A673 (cell line): ENCODE measurements around the gene ARNT2. TPM values are rescaled to one million over a fixed set of nuclear protein-coding genes. Genes with fewer than 3 reads are reported as not detected.

ENCODE experiments used
- Bru-seq: library from RNA; stranded (reverse); fragments of 400-500 nt; gene quantifications from one replicate; lab custom pipeline; 2021; lab: Mats Ljungman, UMichigan
- BruChase-seq, 2 experiments: library from RNA; stranded (reverse); fragments of 400-500 nt; gene quantifications; one replicate each; lab custom pipeline; 2021; lab: Mats Ljungman, UMichigan
- BruUV-seq: library from RNA; stranded (reverse); fragments of 400-500 nt; replicated peaks from 2 replicates; lab custom pipeline; 2021; lab: Mats Ljungman, UMichigan
- CTCF ChIA-PET: fragments of 300-600 bp; sonication (Branson Sonifier 250); formaldehyde crosslinking; loops from one replicate; lab custom pipeline; 2022; ENCODE audit warnings: antibody characterized with exemption; lab: Charles Lee
- POLR2A ChIA-PET: fragments of 300-600 bp; sonication (Branson Sonifier 250); formaldehyde crosslinking; loops from one replicate; lab custom pipeline; 2022; ENCODE audit warnings: antibody characterized with exemption; ENCODE audit not compliant: low non-redundant PET; lab: Charles Lee
- DNase-seq: peaks from one replicate; pipeline ENCODE4 v3.0.0-alpha.2; 2015; ENCODE audit warnings: low spot score
- H3K27ac ChIP-seq: fragments of 200-600 bp; sonication (generic); 2 replicates; pipeline ENCODE4 v1.5.1; 2016; ENCODE audit warnings: mixed run types, low read depth, mild to moderate bottlenecking, mixed read lengths, antibody characterized with exemption, low read length; ENCODE audit not compliant: poor library complexity, severe bottlenecking
- H3K27me3 ChIP-seq: fragments of 200-600 bp; sonication (generic); replicated peaks from 2 replicates; pipeline ENCODE4 v1.6.1; 2017; ENCODE audit warnings: mixed run types, low read depth, mild to moderate bottlenecking, mixed read lengths, antibody characterized with exemption, low read length; ENCODE audit not compliant: insufficient read depth, poor library complexity
- H3K36me3 ChIP-seq: fragments of 200-600 bp; sonication (generic); 2 replicates; pipeline ENCODE4 v1.6.1; 2016; ENCODE audit warnings: mixed run types, mild to moderate bottlenecking, mixed read lengths, antibody characterized with exemption, low read length; ENCODE audit not compliant: insufficient read depth, poor library complexity, severe bottlenecking
- H3K4me1 ChIP-seq: fragments of 200-600 bp; sonication (generic); 2 replicates; pipeline ENCODE4 v1.6.1; 2017; ENCODE audit warnings: mixed run types, mild to moderate bottlenecking, mixed read lengths, antibody characterized with exemption, low read length; ENCODE audit not compliant: insufficient read depth, poor library complexity, severe bottlenecking
- H3K4me3 ChIP-seq: fragments of 200-600 bp; sonication (generic); 2 replicates; pipeline ENCODE4 v1.5.1; 2016; ENCODE audit warnings: low read depth, mixed run types, mild to moderate bottlenecking, mixed read lengths, low read length; ENCODE audit not compliant: poor library complexity, severe bottlenecking
- H3K9me3 ChIP-seq: fragments of 200-600 bp; sonication (generic); 2 replicates; pipeline ENCODE4 v1.6.1; 2016; ENCODE audit warnings: mixed run types, low read depth, mild to moderate bottlenecking, mixed read lengths, antibody characterized with exemption, low read length; ENCODE audit not compliant: poor library complexity, severe bottlenecking
- EZH2 ChIP-seq: fragments of 200-600 bp; sonication (generic); IDR thresholded peaks from 2 replicates; pipeline ENCODE4 v1.6.1; 2017; ENCODE audit warnings: borderline replicate concordance, low read depth, mild to moderate bottlenecking, mixed read lengths, antibody characterized with exemption, low read length; ENCODE audit not compliant: poor library complexity, severe bottlenecking
- intact Hi-C: fragments of 100-400 bp; cut with micrococcal nuclease; formaldehyde crosslinking; loops from one replicate; pipeline ENCODE4 v1.10.0; 2022; ENCODE audit not compliant: unreplicated experiment
- long read RNA-seq: library from polyadenylated mRNA; stranded (forward); transcript quantifications from one replicate; pipeline ENCODE4 v2.0.0, GENCODE V29; 2022
- total RNA-seq: library from RNA; stranded (reverse); gene quantifications from 2 replicates; pipeline ENCODE4 v1.2.3, GENCODE V29; 2021
- TF ChIP-seq, protein P1 (sequence below): fragments of 300-800, 200-600 bp; sonication (generic); conservative IDR thresholded peaks from 2 replicates; pipeline ENCODE4 v1.5.1; 2017; ENCODE audit warnings: low read depth, mild to moderate bottlenecking, antibody characterized with exemption, low read length, moderate library complexity, mixed read lengths

Gene ARNT2
- total RNA-seq (1.4 and 2.1 TPM in 2 replicates), Bru-seq, nascent RNA (percentile 31 among the genes with signal in this experiment), BruChase-seq, experiment 1, labeled RNA remaining after a 2-hour chase (percentile 26 among the genes with signal in this experiment), BruChase-seq, experiment 2, labeled RNA remaining after a 6-hour chase (percentile 26 among the genes with signal in this experiment)
- long read RNA-seq, partial matches to known transcripts, result 0 of 1 reads
- long read RNA-seq, other reads (novel, unspliced or antisense), result 1 of 1 reads

DNA sequence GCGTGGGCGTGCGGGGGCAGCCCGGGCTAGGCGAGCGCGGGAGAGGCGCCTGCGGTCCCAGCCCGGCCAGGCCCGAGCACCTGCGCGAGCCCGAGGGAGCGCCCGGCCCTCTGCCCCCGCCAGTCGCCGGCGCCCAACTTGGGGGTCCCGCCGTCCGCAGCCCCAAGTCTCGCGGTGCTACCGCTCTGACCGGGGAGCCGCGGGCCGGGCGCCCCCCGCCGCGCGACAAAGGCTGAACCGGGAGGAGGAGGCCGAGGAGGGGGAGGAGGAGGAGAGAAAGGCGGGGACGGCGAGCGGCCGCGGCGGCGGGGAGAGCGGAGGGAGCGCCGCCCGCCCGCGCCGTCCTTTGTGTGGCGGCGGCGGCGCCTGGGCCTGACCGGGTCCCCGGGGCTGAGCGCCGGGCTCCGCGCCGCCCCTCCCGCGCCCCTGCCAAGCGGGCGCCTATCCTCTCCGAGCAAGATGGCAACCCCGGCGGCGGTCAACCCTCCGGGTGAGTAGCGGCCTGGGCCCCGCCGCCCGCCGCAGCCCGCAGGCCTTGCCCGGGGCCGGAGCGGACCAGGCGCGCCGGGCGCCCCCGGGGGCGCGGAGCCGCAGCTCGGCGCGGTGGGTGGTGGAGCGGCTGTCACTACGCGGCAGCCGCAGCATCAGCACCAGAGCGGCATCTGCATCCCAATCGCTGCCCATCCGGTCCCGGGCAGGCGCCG, at the start of gene ARNT2:
Gene ARNT2, plus strand, starts transcription at position 326 of the 704 bp plus-strand sequence. Its CDS starts 134 bp downstream, at position 460.
- no peaks in the 10 kb centered on the region for H3K36me3 ChIP-seq
- no peaks in the 10 kb centered on the region for H3K9me3 ChIP-seq
- H3K27me3 ChIP-seq, result peaks cover 61% of the 10 kb centered on the region
- ChIA-PET POLR2A (no interaction called here), CTCF (no interaction called here)
- DNase-seq, result no peak
- H3K27ac ChIP-seq, result no peak within 1 kb of the TSS
- H3K4me3 ChIP-seq, result peak within 1 kb of the TSS; percentile 37
- no peaks in the 10 kb centered on the region for H3K4me1 ChIP-seq
- no peak for TF ChIP-seq EZH2
- TF ChIP-seq, protein P1, sequence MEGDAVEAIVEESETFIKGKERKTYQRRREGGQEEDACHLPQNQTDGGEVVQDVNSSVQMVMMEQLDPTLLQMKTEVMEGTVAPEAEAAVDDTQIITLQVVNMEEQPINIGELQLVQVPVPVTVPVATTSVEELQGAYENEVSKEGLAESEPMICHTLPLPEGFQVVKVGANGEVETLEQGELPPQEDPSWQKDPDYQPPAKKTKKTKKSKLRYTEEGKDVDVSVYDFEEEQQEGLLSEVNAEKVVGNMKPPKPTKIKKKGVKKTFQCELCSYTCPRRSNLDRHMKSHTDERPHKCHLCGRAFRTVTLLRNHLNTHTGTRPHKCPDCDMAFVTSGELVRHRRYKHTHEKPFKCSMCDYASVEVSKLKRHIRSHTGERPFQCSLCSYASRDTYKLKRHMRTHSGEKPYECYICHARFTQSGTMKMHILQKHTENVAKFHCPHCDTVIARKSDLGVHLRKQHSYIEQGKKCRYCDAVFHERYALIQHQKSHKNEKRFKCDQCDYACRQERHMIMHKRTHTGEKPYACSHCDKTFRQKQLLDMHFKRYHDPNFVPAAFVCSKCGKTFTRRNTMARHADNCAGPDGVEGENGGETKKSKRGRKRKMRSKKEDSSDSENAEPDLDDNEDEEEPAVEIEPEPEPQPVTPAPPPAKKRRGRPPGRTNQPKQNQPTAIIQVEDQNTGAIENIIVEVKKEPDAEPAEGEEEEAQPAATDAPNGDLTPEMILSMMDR, result no peak
- intact Hi-C loops, result no loop called here
- BruUV-seq, result no TSS peak

DNA sequence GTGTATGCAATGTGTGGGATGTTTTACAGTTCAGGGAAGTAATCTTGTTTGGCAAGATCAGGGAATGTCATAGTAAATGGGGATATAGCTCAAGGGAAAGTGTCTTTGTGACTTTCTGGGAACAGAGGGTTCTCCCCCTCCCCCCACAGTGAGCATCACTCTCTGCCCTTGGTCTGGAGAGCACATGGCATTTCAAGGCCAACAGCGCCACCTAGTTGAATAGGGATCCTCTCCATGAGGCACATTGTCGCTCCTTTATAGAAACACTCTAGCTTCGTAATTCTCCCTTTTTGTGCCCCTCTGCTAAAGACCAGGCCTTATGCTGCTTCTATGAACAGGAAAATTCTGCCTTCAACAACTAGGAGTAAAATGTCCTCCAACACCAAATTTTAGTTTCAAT, 37.1 kb upstream of the ARNT2 start:
- H3K27me3 ChIP-seq, result no peaks in the 10 kb centered on the region
- H3K4me3 ChIP-seq, result no peak overlapping the region
- intact Hi-C loops, result no loop called here
- peaks cover 13% of the 10 kb centered on the region for H3K9me3 ChIP-seq
- TF ChIP-seq EZH2, result no peak
- TF ChIP-seq, protein P1, result peak; percentile 26; the same call in 1 of the 2 replicates
- no TSS peak for BruUV-seq
- H3K36me3 ChIP-seq, result no peaks in the 10 kb centered on the region
- no peaks in the 10 kb centered on the region for H3K4me1 ChIP-seq
- POLR2A ChIA-PET, result no interaction called here
- H3K27ac ChIP-seq, result no peak overlapping the region
- DNase-seq, result peak; percentile 24
- CTCF ChIA-PET, result interaction anchor here (0.6 kb wide), 1 partner anchor 1274 kb away, joined by 3 read pairs; no protein-coding TSS in a partner anchor

DNA sequence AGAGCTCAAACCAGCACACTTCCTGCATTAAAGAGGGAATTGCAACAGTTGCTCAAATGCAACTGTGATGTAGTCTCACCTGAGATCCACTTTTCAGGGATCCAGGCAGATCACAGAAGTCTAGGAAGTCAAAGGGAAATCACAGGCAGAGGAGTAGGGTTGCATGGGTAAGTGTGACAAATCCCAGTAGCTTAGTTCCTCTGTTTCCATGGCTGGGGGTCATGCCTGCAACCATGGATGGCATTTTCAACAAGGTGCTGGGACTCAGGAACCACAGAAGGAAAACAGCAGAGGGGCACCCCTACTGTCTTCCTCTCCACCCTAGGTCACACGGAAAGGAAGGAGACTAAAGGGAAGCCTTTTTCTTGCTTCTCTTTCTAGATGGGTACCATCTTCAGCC, 36.5 kb upstream of the ARNT2 start:
- no peak for TF ChIP-seq EZH2
- TF ChIP-seq, protein P1, result no peak
- Histone ChIP-seq H3K36me3 (no peaks in the 10 kb centered on the region), H3K9me3 (peaks cover 13% of the 10 kb centered on the region), H3K4me1 (no peaks in the 10 kb centered on the region), H3K27me3 (no peaks in the 10 kb centered on the region), H3K27ac (no peak overlapping the region), H3K4me3 (no peak overlapping the region)
- BruUV-seq, result no TSS peak
- no peak for DNase-seq
- ChIA-PET POLR2A (no interaction called here), CTCF (interaction anchor here (0.6 kb wide), 1 partner anchor 1273 kb away, joined by 3 read pairs; no protein-coding TSS in a partner anchor)
- intact Hi-C loops, result no loop called here
